H9 (cell line): ENCODE data around the gene BMP7. TPM values are rescaled to one million over a fixed set of nuclear protein-coding genes. Genes with fewer than 3 reads are reported as not detected.

Experiments used
- DNase-seq: peaks from one replicate; pipeline ENCODE4 v3.0.0-alpha.2; 2017
- H2AFZ ChIP-seq: one replicate; pipeline ENCODE4 v1.6.1; 2013; ENCODE audit warnings: mild to moderate bottlenecking, low read length, control low read depth, moderate library complexity
- H2AK5ac ChIP-seq: 2 replicates; pipeline ENCODE4 v1.6.1; 2013; ENCODE audit warnings: low read length, control low read depth, mixed read lengths; ENCODE audit not compliant: insufficient read length
- H2BK120ac ChIP-seq: one replicate; pipeline ENCODE4 v1.6.1; 2013; ENCODE audit warnings: low read depth, mild to moderate bottlenecking, low read length, control low read depth, inconsistent platforms; ENCODE audit not compliant: poor library complexity, severe bottlenecking
- H2BK12ac ChIP-seq: 2 replicates; pipeline ENCODE4 v1.6.1; 2013; ENCODE audit warnings: low read length, control low read depth, mixed read lengths, low read depth; ENCODE audit not compliant: insufficient read length
- H2BK15ac ChIP-seq: 2 replicates; pipeline ENCODE4 v1.6.1; 2013; ENCODE audit warnings: low read depth, low read length, control low read depth
- H2BK20ac ChIP-seq: one replicate; pipeline ENCODE4 v1.6.1; 2013; ENCODE audit warnings: low read depth, mild to moderate bottlenecking, low read length, control low read depth, inconsistent platforms; ENCODE audit not compliant: poor library complexity, severe bottlenecking
- H2BK5ac ChIP-seq: 2 replicates; pipeline ENCODE4 v1.6.1; 2013; ENCODE audit warnings: low read length, control low read depth, mixed read lengths; ENCODE audit not compliant: insufficient read length
- H3K14ac ChIP-seq: 2 replicates; pipeline ENCODE4 v1.6.1; 2013; ENCODE audit warnings: low read length, control low read depth; ENCODE audit not compliant: insufficient read depth
- H3K18ac ChIP-seq: 2 replicates; pipeline ENCODE4 v1.6.1; 2013; ENCODE audit warnings: low read depth, mild to moderate bottlenecking, mixed read lengths, low read length, control low read depth; ENCODE audit not compliant: insufficient read length
- H3K23ac ChIP-seq: 2 replicates; pipeline ENCODE4 v1.6.1; 2013; ENCODE audit warnings: low read length, control low read depth, mixed read lengths, low read depth; ENCODE audit not compliant: insufficient read length
- H3K23me2 ChIP-seq: 2 replicates; pipeline ENCODE4 v1.6.1; 2013; ENCODE audit warnings: low read depth, mild to moderate bottlenecking, mixed read lengths, low read length, control low read depth; ENCODE audit not compliant: insufficient read length, poor library complexity, severe bottlenecking
- H3K27ac ChIP-seq: 2 replicates; pipeline ENCODE4 v1.5.1; 2013; ENCODE audit warnings: low read length, control low read depth, mixed read lengths, low read depth; ENCODE audit not compliant: insufficient read length
- H3K27me3 ChIP-seq: 2 replicates; pipeline ENCODE4 v1.6.1; 2013; ENCODE audit warnings: low read length, control low read depth, inconsistent platforms; ENCODE audit not compliant: insufficient read depth
- H3K4ac ChIP-seq: 2 replicates; pipeline ENCODE4 v1.6.1; 2013; ENCODE audit warnings: low read depth, mild to moderate bottlenecking, control low read depth, inconsistent platforms, low read length, moderate library complexity
- H3K4me1 ChIP-seq: 2 replicates; pipeline ENCODE4 v1.6.1; 2013; ENCODE audit warnings: low read length, control low read depth, inconsistent platforms; ENCODE audit not compliant: insufficient read depth
- H3K4me2 ChIP-seq: 2 replicates; pipeline ENCODE4 v1.6.1; 2013; ENCODE audit warnings: low read length, control low read depth, mixed read lengths; ENCODE audit not compliant: insufficient read length, insufficient read depth
- H3K56ac ChIP-seq: 2 replicates; pipeline ENCODE4 v1.6.1; 2013; ENCODE audit warnings: low read depth, mild to moderate bottlenecking, mixed read lengths, low read length, control low read depth; ENCODE audit not compliant: insufficient read length
- H3K79me1 ChIP-seq: 2 replicates; pipeline ENCODE4 v1.6.1; 2013; ENCODE audit warnings: low read depth, mild to moderate bottlenecking, moderate library complexity, low read length, control low read depth, inconsistent platforms; ENCODE audit not compliant: insufficient read depth, poor library complexity, severe bottlenecking
- H3K79me2 ChIP-seq: 2 replicates; pipeline ENCODE4 v1.6.1; 2013; ENCODE audit warnings: low read length, control low read depth, inconsistent platforms; ENCODE audit not compliant: insufficient read depth
- H3K9ac ChIP-seq: 2 replicates; pipeline ENCODE4 v1.6.1; 2013; ENCODE audit warnings: low read length, control low read depth, mixed read lengths; ENCODE audit not compliant: insufficient read length; ENCODE audit errors: extremely low read depth
- H3K9me3 ChIP-seq: one replicate; pipeline ENCODE4 v1.6.1; 2013; ENCODE audit warnings: low read depth, low read length, inconsistent platforms; ENCODE audit not compliant: control insufficient read depth
- H3T11ph ChIP-seq: one replicate; pipeline ENCODE4 v1.6.1; 2013; ENCODE audit warnings: mild to moderate bottlenecking, low read length, control low read depth, inconsistent platforms
- H4K20me1 ChIP-seq: one replicate; pipeline ENCODE4 v1.6.1; 2013; ENCODE audit not compliant: control insufficient read depth, insufficient read length, insufficient read depth
- H4K5ac ChIP-seq: 2 replicates; pipeline ENCODE4 v1.6.1; 2013; ENCODE audit warnings: low read depth, mild to moderate bottlenecking, mixed read lengths, low read length, control low read depth; ENCODE audit not compliant: insufficient read length
- H4K8ac ChIP-seq: replicated peaks from 2 replicates; pipeline ENCODE4 v1.6.1; 2013; ENCODE audit warnings: low read length, control low read depth, mixed read lengths, low read depth; ENCODE audit not compliant: insufficient read length
- H4K91ac ChIP-seq: 2 replicates; pipeline ENCODE4 v1.6.1; 2013; ENCODE audit warnings: low read depth, mild to moderate bottlenecking, moderate library complexity, mixed read lengths, low read length, control low read depth; ENCODE audit not compliant: insufficient read length
- H3K27ac Mint-ChIP-seq, 3 experiments: 2 replicates in 2 of 3; 3 replicates in 1 of 3; pipeline ENCODE4 v1.8.0; 2020 to 2021; ENCODE audit warnings: mixed read lengths in 3 of 3, mild to moderate bottlenecking in 1 of 3, moderate library complexity in 1 of 3
- H3K27me3 Mint-ChIP-seq: 2 replicates; pipeline ENCODE4 v1.8.0; 2021; ENCODE audit warnings: low read depth, mild to moderate bottlenecking, moderate library complexity, mixed read lengths
- H3K36me3 Mint-ChIP-seq, 3 experiments: 2 replicates in 2 of 3; 3 replicates in 1 of 3; pipeline ENCODE4 v1.8.0; 2020 to 2021; ENCODE audit warnings: low read depth in 3 of 3, mixed read lengths in 3 of 3; ENCODE audit not compliant: insufficient read depth in 1 of 3
- H3K4me1 Mint-ChIP-seq, 2 experiments: 2 replicates each; pipeline ENCODE4 v1.8.0; 2020; ENCODE audit warnings: mixed read lengths in 2 of 2
- H3K4me3 Mint-ChIP-seq, 2 experiments: 2 replicates in 1 of 2; 3 replicates in 1 of 2; pipeline ENCODE4 v1.8.0; 2020 to 2021; ENCODE audit warnings: mild to moderate bottlenecking in 2 of 2, mixed read lengths in 2 of 2, moderate library complexity in 1 of 2
- H3K9me3 Mint-ChIP-seq, 2 experiments: 2 replicates in 1 of 2; 3 replicates in 1 of 2; pipeline ENCODE4 v1.8.0; 2020; ENCODE audit warnings: mild to moderate bottlenecking in 2 of 2, mixed read lengths in 2 of 2, moderate library complexity in 1 of 2
- CTCF ChIP-seq: fragments of 200-600 bp; sonication (generic); conservative IDR thresholded peaks from 3 replicates; pipeline ENCODE4 v1.8.0; 2021; ENCODE audit warnings: antibody characterized with exemption, mild to moderate bottlenecking
- WGBS: extraction: QIAGEN DNeasy Blood & Tissue Kit; methylation state at CpG from one replicate; pipeline ENCODE4 v1.1.7; 2013; ENCODE audit warnings: missing lambda C conversion rate, low lambda C conversion rate, mixed read lengths; ENCODE audit not compliant: insufficient read length; ENCODE audit errors: extremely low coverage; 5-methylcytosine and 5-hydroxymethylcytosine counted together
- total RNA-seq: library from RNA; stranded (reverse); gene quantifications from 2 replicates; pipeline ENCODE4 v1.2.1, GENCODE V29; 2021

The BMP7 gene
- total RNA-seq, 1 experiment from 2014 or later, result 17.7 TPM

DNA sequence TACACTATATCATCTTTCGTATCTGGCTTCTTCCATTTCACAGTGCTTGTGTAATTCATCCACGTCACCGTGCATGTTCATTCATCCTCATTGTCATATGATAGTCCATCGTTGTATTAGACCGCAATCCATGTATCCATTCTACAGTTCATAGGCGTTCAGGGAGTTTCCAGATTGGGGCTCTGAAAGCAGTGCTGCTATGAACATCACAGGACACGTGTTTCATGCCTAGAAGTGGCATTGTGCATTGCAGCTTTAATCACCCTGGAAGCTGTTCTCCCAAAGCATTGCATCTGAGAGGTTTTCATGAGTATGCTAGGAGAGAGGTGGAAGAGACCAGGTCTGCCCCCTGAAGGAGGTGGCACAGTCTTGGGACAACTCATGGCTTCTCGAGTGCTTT lies 35.3 kb downstream of the BMP7 start:
- Mint-ChIP-seq H3K27me3 (peaks cover 88% of the 10 kb centered on the region), H3K27ac (no peak overlapping the region), H3K9me3 (peaks cover 0 to 4% of the 10 kb centered on the region in 2 experiments; a peak in 2 of 5 replicates), H3K4me3 (no peak overlapping the region), H3K4me1 (peaks cover 55 to 58% of the 10 kb centered on the region in 2 experiments), H3K36me3 (peaks cover 0 to 19% (median 12%) of the 10 kb centered on the region in 3 experiments; a peak in 5 of 7 replicates)
- WGBS, result no CpG with 5 or more reads among the region's 8 CpGs
- TF ChIP-seq CTCF, result no peak
- Histone ChIP-seq H3K27ac (no peak overlapping the region), H3K4me2 (no peak overlapping the region), H3K9ac (no peak overlapping the region), H3K79me2 (no peaks in the 10 kb centered on the region), H3K27me3 (no peaks in the 10 kb centered on the region), H2BK12ac (no peak overlapping the region), H3K79me1 (no peaks in the 10 kb centered on the region), H3K4ac (no peak overlapping the region), H3K9me3 (no peaks in the 10 kb centered on the region), H3K23ac (no peak overlapping the region), H2AFZ (no peak overlapping the region), H2BK5ac (no peak overlapping the region), H2AK5ac (no peak overlapping the region), H2BK15ac (no peak overlapping the region), H3K56ac (no peak overlapping the region), H4K20me1 (no peaks in the 10 kb centered on the region), H3K14ac (no peak overlapping the region), H4K8ac (no peak overlapping the region), H2BK120ac (no peak overlapping the region), H3T11ph (no peak overlapping the region), H4K5ac (no peak overlapping the region), H4K91ac (no peak overlapping the region), H3K23me2 (no peaks in the 10 kb centered on the region), H2BK20ac (no peak overlapping the region), H3K18ac (no peak overlapping the region), H3K4me1 (peaks cover 6% of the 10 kb centered on the region; the same call in 1 of the 2 replicates)
- DNase-seq, result no peak
